Panc1 (cell line): Measurements from ENCODE around the gene U2AF1L4. TPM values are rescaled to one million over a fixed set of nuclear protein-coding genes. Genes with fewer than 3 reads are reported as not detected.

ENCODE experiments used
- ATAC-seq: fragments of 200-7000 bp; cut with Tn5 transposase; 2 replicates; pipeline ENCODE4 v1.9.1; 2020; ENCODE audit warnings: mild to moderate bottlenecking, moderate library complexity
- BruUV-seq: library from RNA; stranded (reverse); fragments of 400-500 nt; replicated peaks from 2 replicates; lab custom pipeline; 2021; lab: Mats Ljungman, UMichigan
- CTCF ChIA-PET: fragments of 300-600 bp; sonication (Branson Sonifier 250); formaldehyde crosslinking; loops from one replicate; lab custom pipeline; 2022; ENCODE audit warnings: antibody characterized with exemption; lab: Charles Lee
- POLR2A ChIA-PET: fragments of 300-600 bp; sonication (Branson Sonifier 250); formaldehyde crosslinking; loops from one replicate; lab custom pipeline; 2022; ENCODE audit warnings: antibody characterized with exemption; lab: Charles Lee
- DNase-seq: peaks from one replicate; pipeline ENCODE4 v3.0.0-alpha.2; 2010; ENCODE audit warnings: low read depth, low spot score
- H3K27ac ChIP-seq: 2 replicates; pipeline ENCODE4 v1.5.1; 2011; ENCODE audit warnings: mild to moderate bottlenecking, low read length, inconsistent platforms
- H3K27me3 ChIP-seq: fragments of 200-500 bp; sonication (Bioruptor generic); 2 replicates; pipeline ENCODE4 v1.6.0; 2014; ENCODE audit warnings: low read length, inconsistent platforms; ENCODE audit not compliant: control insufficient read depth, insufficient read depth
- H3K36me3 ChIP-seq: fragments of 200-500 bp; sonication (Bioruptor generic); 2 replicates; pipeline ENCODE4 v1.5.1; 2014; ENCODE audit warnings: inconsistent platforms, mild to moderate bottlenecking, low read length, moderate library complexity; ENCODE audit not compliant: control insufficient read depth, insufficient read depth
- H3K4me1 ChIP-seq: 2 replicates; pipeline ENCODE4 v1.5.1; 2011; ENCODE audit warnings: inconsistent platforms, mild to moderate bottlenecking, low read length, moderate library complexity; ENCODE audit not compliant: control insufficient read depth, insufficient read depth
- H3K4me3 ChIP-seq, 2 experiments: 2 replicates each; pipeline ENCODE4 v1.5.1; 2011 to 2012; ENCODE audit warnings: low read depth in 2 of 2, low read length in 2 of 2, mild to moderate bottlenecking in 2 of 2, inconsistent platforms in 1 of 2, moderate library complexity in 1 of 2
- H3K9me3 ChIP-seq: fragments of 200-500 bp; sonication (Bioruptor generic); 2 replicates; pipeline ENCODE4 v1.5.1; 2014; ENCODE audit warnings: low read depth, mild to moderate bottlenecking, inconsistent platforms, low read length, moderate library complexity; ENCODE audit not compliant: control insufficient read depth, insufficient read depth
- SIN3A ChIP-seq: IDR thresholded peaks from 2 replicates; pipeline ENCODE4 v1.6.1; 2012; ENCODE audit warnings: low read depth, mild to moderate bottlenecking, low read length, moderate library complexity, borderline replicate concordance; ENCODE audit not compliant: insufficient read depth
- TCF7L2 ChIP-seq: IDR thresholded peaks from 2 replicates; pipeline ENCODE4 v1.6.1; 2011; ENCODE audit warnings: mild to moderate bottlenecking, low read depth, low read length, inconsistent platforms
- in situ Hi-C: cut with HindIII; loops from 2 replicates; pipeline ENCODE4 v1.10.0; 2016; ENCODE audit warnings: low sequenced_read_pairs, low pct_unique_long_range_greater_than_20kb
- intact Hi-C: fragments of 100-400 bp; cut with micrococcal nuclease; formaldehyde crosslinking; loops from one replicate; pipeline ENCODE4 v1.10.0; 2022; ENCODE audit not compliant: unreplicated experiment
- total RNA-seq: library from RNA; stranded (reverse); gene quantifications from one replicate; pipeline ENCODE4 v1.2.1, GENCODE V29; 2021; ENCODE audit not compliant: unreplicated experiment
- TF ChIP-seq, protein P1 (sequence below): fragments of 450-650 bp; IDR thresholded peaks from 2 replicates; pipeline ENCODE4 v1.5.1; 2017; ENCODE audit warnings: mild to moderate bottlenecking
- TF ChIP-seq, protein P2 (sequence below), 2 experiments: IDR thresholded peaks; 2 replicates each; pipeline ENCODE4 v1.6.1; 2011 to 2012; ENCODE audit warnings: low read depth in 2 of 2, control low read depth in 1 of 2, low read length in 1 of 2, mild to moderate bottlenecking in 1 of 2, moderate library complexity in 1 of 2; ENCODE audit not compliant: insufficient read depth in 1 of 2

Gene U2AF1L4
- total RNA-seq, 1 experiment from 2014 or later, result 29.8 TPM

GRCh38 chr19:35713506-35713850, 31.7 kb downstream of the U2AF1L4 start:
- BruUV-seq, result no TSS peak
- in situ Hi-C loops, result no loop called here
- ChIA-PET CTCF (interaction anchor here (0.7 kb wide), 1 partner anchor 188 kb away, joined by 3 read pairs; no protein-coding TSS in a partner anchor), POLR2A (interaction anchor here (0.6 kb wide), 1 partner anchor 11 kb away, joined by 7 read pairs; no protein-coding TSS in a partner anchor)
- TF ChIP-seq SIN3A, result no peak
- TF ChIP-seq TCF7L2, result no peak
- TF ChIP-seq, protein P1, sequence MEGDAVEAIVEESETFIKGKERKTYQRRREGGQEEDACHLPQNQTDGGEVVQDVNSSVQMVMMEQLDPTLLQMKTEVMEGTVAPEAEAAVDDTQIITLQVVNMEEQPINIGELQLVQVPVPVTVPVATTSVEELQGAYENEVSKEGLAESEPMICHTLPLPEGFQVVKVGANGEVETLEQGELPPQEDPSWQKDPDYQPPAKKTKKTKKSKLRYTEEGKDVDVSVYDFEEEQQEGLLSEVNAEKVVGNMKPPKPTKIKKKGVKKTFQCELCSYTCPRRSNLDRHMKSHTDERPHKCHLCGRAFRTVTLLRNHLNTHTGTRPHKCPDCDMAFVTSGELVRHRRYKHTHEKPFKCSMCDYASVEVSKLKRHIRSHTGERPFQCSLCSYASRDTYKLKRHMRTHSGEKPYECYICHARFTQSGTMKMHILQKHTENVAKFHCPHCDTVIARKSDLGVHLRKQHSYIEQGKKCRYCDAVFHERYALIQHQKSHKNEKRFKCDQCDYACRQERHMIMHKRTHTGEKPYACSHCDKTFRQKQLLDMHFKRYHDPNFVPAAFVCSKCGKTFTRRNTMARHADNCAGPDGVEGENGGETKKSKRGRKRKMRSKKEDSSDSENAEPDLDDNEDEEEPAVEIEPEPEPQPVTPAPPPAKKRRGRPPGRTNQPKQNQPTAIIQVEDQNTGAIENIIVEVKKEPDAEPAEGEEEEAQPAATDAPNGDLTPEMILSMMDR, result no peak
- no peak for DNase-seq
- H3K4me3 ChIP-seq, result no peak overlapping the region
- H3K9me3 ChIP-seq, result no peaks in the 10 kb centered on the region
- H3K36me3 ChIP-seq, result no peaks in the 10 kb centered on the region; the same call in 1 of the 2 replicates
- intact Hi-C loops, result loop anchor here (10.0 kb wide), 1 partner anchor 159 kb away; no protein-coding TSS in a partner anchor
- H3K27ac ChIP-seq, result no peak overlapping the region
- H3K27me3 ChIP-seq, result no peaks in the 10 kb centered on the region
- H3K4me1 ChIP-seq, result peaks cover 12% of the 10 kb centered on the region
- no peak for ATAC-seq

- POLR2A ChIA-PET, result interaction anchor here (0.6 kb wide), 1 partner anchor 11 kb away, joined by 7 read pairs; no protein-coding TSS in a partner anchor
- no TSS peak for BruUV-seq
Observed at GRCh38 chr19:35712567-35713505, 32.4 kb downstream of the U2AF1L4 start.

More at GRCh38 chr19:35712567-35713505, 32.4 kb downstream of the U2AF1L4 start:
- intact Hi-C loops (loop anchor here (10.0 kb wide), 1 partner anchor 158 kb away; no protein-coding TSS in a partner anchor), in situ Hi-C loops (no loop called here)
- H3K27me3 ChIP-seq, result no peaks in the 10 kb centered on the region
- TF ChIP-seq, protein P2, sequence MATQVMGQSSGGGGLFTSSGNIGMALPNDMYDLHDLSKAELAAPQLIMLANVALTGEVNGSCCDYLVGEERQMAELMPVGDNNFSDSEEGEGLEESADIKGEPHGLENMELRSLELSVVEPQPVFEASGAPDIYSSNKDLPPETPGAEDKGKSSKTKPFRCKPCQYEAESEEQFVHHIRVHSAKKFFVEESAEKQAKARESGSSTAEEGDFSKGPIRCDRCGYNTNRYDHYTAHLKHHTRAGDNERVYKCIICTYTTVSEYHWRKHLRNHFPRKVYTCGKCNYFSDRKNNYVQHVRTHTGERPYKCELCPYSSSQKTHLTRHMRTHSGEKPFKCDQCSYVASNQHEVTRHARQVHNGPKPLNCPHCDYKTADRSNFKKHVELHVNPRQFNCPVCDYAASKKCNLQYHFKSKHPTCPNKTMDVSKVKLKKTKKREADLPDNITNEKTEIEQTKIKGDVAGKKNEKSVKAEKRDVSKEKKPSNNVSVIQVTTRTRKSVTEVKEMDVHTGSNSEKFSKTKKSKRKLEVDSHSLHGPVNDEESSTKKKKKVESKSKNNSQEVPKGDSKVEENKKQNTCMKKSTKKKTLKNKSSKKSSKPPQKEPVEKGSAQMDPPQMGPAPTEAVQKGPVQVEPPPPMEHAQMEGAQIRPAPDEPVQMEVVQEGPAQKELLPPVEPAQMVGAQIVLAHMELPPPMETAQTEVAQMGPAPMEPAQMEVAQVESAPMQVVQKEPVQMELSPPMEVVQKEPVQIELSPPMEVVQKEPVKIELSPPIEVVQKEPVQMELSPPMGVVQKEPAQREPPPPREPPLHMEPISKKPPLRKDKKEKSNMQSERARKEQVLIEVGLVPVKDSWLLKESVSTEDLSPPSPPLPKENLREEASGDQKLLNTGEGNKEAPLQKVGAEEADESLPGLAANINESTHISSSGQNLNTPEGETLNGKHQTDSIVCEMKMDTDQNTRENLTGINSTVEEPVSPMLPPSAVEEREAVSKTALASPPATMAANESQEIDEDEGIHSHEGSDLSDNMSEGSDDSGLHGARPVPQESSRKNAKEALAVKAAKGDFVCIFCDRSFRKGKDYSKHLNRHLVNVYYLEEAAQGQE (IDR thresholded peaks at IDR 0.05; ENCODE audit: insufficient read depth in 1 of 2, low read depth in 2 of 2, low read length in 1 of 2), result no peak
- TF ChIP-seq SIN3A (no peak), TCF7L2 (no peak)
- no peak for DNase-seq
- no peaks in the 10 kb centered on the region; the same call in 1 of the 2 replicates for H3K36me3 ChIP-seq
- no peak for ATAC-seq
- H3K4me1 ChIP-seq, result peaks cover 12% of the 10 kb centered on the region
- no peak overlapping the region for H3K27ac ChIP-seq
- CTCF ChIA-PET, result interaction anchor here (0.7 kb wide), 1 partner anchor 187 kb away, joined by 3 read pairs; no protein-coding TSS in a partner anchor
- no peak overlapping the region for H3K4me3 ChIP-seq
- H3K9me3 ChIP-seq, result no peaks in the 10 kb centered on the region
